GM12878 (cell line): Measurements from ENCODE around the gene SLC25A36. TPM values are rescaled to one million over a fixed set of nuclear protein-coding genes. Genes with fewer than 3 reads are reported as not detected.

ENCODE experiments used
- ATAC-seq: fragments of 200-7000 bp; cut with Tn5 transposase; 3 replicates; pipeline ENCODE4 v1.9.1; 2020; ENCODE audit warnings: mild to moderate bottlenecking, moderate library complexity
- BruUV-seq: library from RNA; stranded (reverse); fragments of 400-500 nt; replicated peaks from 2 replicates; lab custom pipeline; 2021; lab: Mats Ljungman, UMichigan
- CTCF ChIA-PET: fragments of 300-600 bp; sonication (Branson Sonifier 250); formaldehyde crosslinking; extraction: SDS; loops from one replicate; lab custom pipeline; 2021; ENCODE audit warnings: inconsistent platforms; lab: Yijun Ruan, JAX
- POLR2A ChIA-PET: fragments of 350-600 bp; formaldehyde crosslinking; extraction: SDS; loops from one replicate; lab custom pipeline; 2021; ENCODE audit warnings: inconsistent platforms; lab: Charles Lee
- RAD21 ChIA-PET: fragments of 300-600 bp; sonication (Branson Sonifier 250); formaldehyde crosslinking; loops from one replicate; lab custom pipeline; 2023; ENCODE audit warnings: antibody characterized with exemption; ENCODE audit not compliant: unreplicated experiment; lab: Charles Lee
- SMC1A ChIA-PET: fragments of 300-600 bp; sonication (Branson Sonifier 250); formaldehyde crosslinking; loops from one replicate; lab custom pipeline; 2023; ENCODE audit not compliant: unreplicated experiment, uncharacterized antibody; lab: Charles Lee
- DNase-seq: peaks from one replicate; pipeline ENCODE4 v3.0.0-alpha.2; 2011; ENCODE audit warnings: low read depth, low spot score
- FAIRE-seq: peaks from 3 replicates; lab custom pipeline; 2011; peaks lifted over from hg19 to GRCh38; lab: Jason Lieb, UNC
- H2AFZ ChIP-seq: 2 replicates; pipeline ENCODE4 v1.6.0; 2011; ENCODE audit warnings: low read depth, low read length, control low read depth; ENCODE audit not compliant: control insufficient read depth
- H3K27ac ChIP-seq: 2 replicates; pipeline ENCODE4 v1.5.1; 2011; ENCODE audit warnings: control low read depth; ENCODE audit not compliant: control insufficient read depth, insufficient read depth
- H3K27me3 ChIP-seq, 2 experiments: replicated peaks in 1 of 2; 2 replicates each; pipeline versions ENCODE4 v1.6.0 to v1.6.1; 2011; ENCODE audit warnings: low read length in 1 of 2; ENCODE audit not compliant: control insufficient read depth in 2 of 2, insufficient read depth in 2 of 2
- H3K36me3 ChIP-seq, 2 experiments: 2 replicates each; pipeline ENCODE4 v1.5.1; 2011; ENCODE audit warnings: low read length in 1 of 2; ENCODE audit not compliant: control insufficient read depth in 2 of 2, insufficient read depth in 2 of 2
- H3K4me1 ChIP-seq: 2 replicates; pipeline ENCODE4 v1.6.1; 2011; ENCODE audit warnings: mild to moderate bottlenecking, low read length, moderate library complexity, mixed read lengths; ENCODE audit not compliant: control insufficient read depth, insufficient read depth
- H3K4me2 ChIP-seq: 2 replicates; pipeline ENCODE4 v1.6.0; 2011; ENCODE audit warnings: control low read depth; ENCODE audit not compliant: control insufficient read depth, insufficient read depth
- H3K4me3 ChIP-seq: fragments of 200-600 bp; sonication (generic); 2 replicates; pipeline ENCODE4 v1.5.1; 2016
- H3K79me2 ChIP-seq: 2 replicates; pipeline ENCODE4 v1.6.0; 2011; ENCODE audit warnings: low read length; ENCODE audit not compliant: control insufficient read depth, insufficient read depth
- H3K9ac ChIP-seq: 2 replicates; pipeline ENCODE4 v1.8.0; 2011; ENCODE audit warnings: low read length, control low read depth, mixed read lengths; ENCODE audit not compliant: control insufficient read depth, insufficient read depth
- H3K9me3 ChIP-seq: replicated peaks from 3 replicates; pipeline ENCODE4 v1.5.1; 2011; ENCODE audit warnings: mild to moderate bottlenecking, low read length; ENCODE audit not compliant: control insufficient read depth, insufficient read depth
- H4K20me1 ChIP-seq: 2 replicates; pipeline ENCODE4 v1.6.0; 2011; ENCODE audit not compliant: control insufficient read depth, insufficient read depth
- CREB1 ChIP-seq: IDR thresholded peaks from 2 replicates; pipeline ENCODE4 v1.6.1; 2012; ENCODE audit warnings: low read depth, mild to moderate bottlenecking, inconsistent platforms
- CTCF ChIP-seq, 3 experiments: IDR thresholded peaks in 2 of 3; conservative IDR thresholded peaks in 1 of 3; 2 replicates each; pipeline ENCODE4 v1.5.1; 2011; ENCODE audit warnings: low read depth in 3 of 3, low read length in 3 of 3, mild to moderate bottlenecking in 3 of 3, control low read depth in 2 of 3, moderate library complexity in 2 of 3, inconsistent platforms in 1 of 3, mixed read lengths in 1 of 3; ENCODE audit not compliant: control insufficient read depth in 2 of 3, insufficient read depth in 1 of 3; ENCODE audit errors: extremely low read depth in 1 of 3
- KAT2A ChIP-seq: conservative IDR thresholded peaks from 2 replicates; pipeline ENCODE4 v1.6.1; 2011; ENCODE audit warnings: low read depth, low read length; ENCODE audit not compliant: control insufficient read depth
- KLF5 ChIP-seq: fragments of 450-650 bp; IDR thresholded peaks from 2 replicates; pipeline ENCODE4 v1.6.1; 2014; ENCODE audit warnings: mild to moderate bottlenecking; ENCODE audit not compliant: partially characterized antibody
- MLLT1 ChIP-seq: fragments of 450-650 bp; IDR thresholded peaks from 2 replicates; pipeline ENCODE4 v1.6.1; 2016; ENCODE audit warnings: mild to moderate bottlenecking
- MTA3 ChIP-seq: IDR thresholded peaks from 2 replicates; pipeline ENCODE4 v1.6.1; 2012; ENCODE audit warnings: low read length, inconsistent platforms, borderline replicate concordance
- NFYA ChIP-seq: IDR thresholded peaks from 2 replicates; pipeline ENCODE4 v1.6.1; 2011; ENCODE audit warnings: low read depth, mild to moderate bottlenecking, low read length, improper control_type of control experiment, borderline replicate concordance
- RB1 ChIP-seq: fragments of 450-650 bp; formaldehyde crosslinking; IDR thresholded peaks from 2 replicates; pipeline ENCODE4 v1.6.1; 2017; ENCODE audit warnings: mild to moderate bottlenecking, borderline replicate concordance
- RELB ChIP-seq: fragments of 450-650 bp; IDR thresholded peaks from 2 replicates; pipeline ENCODE4 v1.6.1; 2017; ENCODE audit warnings: low read depth, mild to moderate bottlenecking, moderate library complexity
- SPI1 ChIP-seq: IDR thresholded peaks from 2 replicates; pipeline ENCODE4 v1.6.1; 2011; ENCODE audit warnings: low read depth, mild to moderate bottlenecking, low read length, moderate library complexity, borderline replicate concordance; ENCODE audit not compliant: insufficient read depth
- STAT3 ChIP-seq: IDR thresholded peaks from 2 replicates; pipeline ENCODE4 v1.6.1; 2011; ENCODE audit warnings: low read depth, low read length, improper control_type of control experiment
- USF1 ChIP-seq: IDR thresholded peaks from 2 replicates; pipeline ENCODE4 v1.6.1; 2011; ENCODE audit warnings: borderline replicate concordance, low read depth, mild to moderate bottlenecking, moderate library complexity, mixed read lengths, low read length; ENCODE audit not compliant: insufficient read depth; ENCODE audit errors: extremely low read length
- ZNF622 ChIP-seq: fragments of 450-650 bp; IDR thresholded peaks from 2 replicates; pipeline ENCODE4 v1.6.1; 2017; ENCODE audit warnings: mild to moderate bottlenecking, inconsistent platforms
- ZSCAN29 ChIP-seq: fragments of 450-650 bp; IDR thresholded peaks from 2 replicates; pipeline ENCODE4 v1.6.1; 2017; ENCODE audit warnings: mild to moderate bottlenecking, moderate library complexity
- WGBS: methylation state at CpG from one replicate; pipeline ENCODE4 v1.1.6; 2016; ENCODE audit warnings: low lambda C conversion rate; ENCODE audit not compliant: insufficient replicate concordance, insufficient coverage; ENCODE audit errors: missing lambda C conversion rate; 5-methylcytosine and 5-hydroxymethylcytosine counted together
- in situ Hi-C: fragments of 300-500 bp; cut with MboI; formaldehyde crosslinking; loops from 9 replicates; pipeline ENCODE4 v1.14.3; 2018; ENCODE audit warnings: mixed read lengths
- intact Hi-C: fragments of 100-400 bp; cut with micrococcal nuclease; formaldehyde crosslinking; loops from one replicate; pipeline ENCODE4 v1.14.2; 2022; ENCODE audit not compliant: unreplicated experiment
- polyA plus RNA-seq, 11 experiments: library from polyadenylated mRNA; depleted of rRNA in 4 of 11; unstranded in 6 of 11; stranded (reverse) in 5 of 11; fragments of >200 nt; fragmentation: Nextera tagmentation in 4 of 11; fragmentation: Illumina TruSeq in 1 of 11; extraction: Ambion mirVana in 4 of 11; extraction: Trizol in 1 of 11; gene quantifications; 1 replicate in 1 of 11; 2 replicates in 10 of 11; pipeline versions ENCODE4 v1.2.1 to v1.2.3, GENCODE V29; 2011 to 2016; ENCODE audit warnings: inconsistent platforms in 2 of 11, missing spikeins in 2 of 11, low read depth in 1 of 11
- total RNA-seq, 4 experiments: library from RNA; depleted of rRNA in 3 of 4; stranded (reverse); fragments of >200 nt in 3 of 4; fragmentation: Illumina TruSeq in 1 of 4; extraction: Trizol in 1 of 4; gene quantifications; 2 replicates each; pipeline versions ENCODE4 v1.2.1 to v1.2.3, GENCODE V29; 2013 to 2021

Gene SLC25A36
- total and polyA plus RNA-seq, 10 of the 15 experiments (the other 5 are each of a cell fraction or from before 2014, with no cell fraction given): 13.0 to 183 (median 47.7) TPM

DNA sequence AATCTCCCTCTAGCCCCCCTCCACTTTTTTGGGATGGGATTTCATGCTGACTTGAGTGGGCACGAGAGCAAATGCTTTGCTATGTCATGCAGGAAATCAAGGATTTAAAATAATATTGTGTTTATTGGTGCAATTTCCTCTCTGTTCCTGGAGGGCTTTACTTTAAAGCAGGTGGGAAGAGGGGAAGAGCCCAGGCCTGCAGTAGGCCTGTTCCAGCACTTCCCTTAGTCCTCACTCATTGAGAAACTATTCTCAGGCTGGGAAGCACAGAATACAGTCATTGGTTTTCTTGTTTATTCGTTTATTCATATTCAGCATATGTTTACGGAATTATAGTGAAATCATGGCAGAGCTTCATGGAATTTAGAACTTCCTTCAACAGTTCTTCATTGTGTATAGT lies 67.9 kb downstream of the SLC25A36 start:
- in situ Hi-C loops: no loop called here
- no peaks in the 10 kb centered on the region for H3K9me3 ChIP-seq
- no peak overlapping the region for H3K4me2 ChIP-seq
- H4K20me1 ChIP-seq: no peaks in the 10 kb centered on the region
- no TSS peak for BruUV-seq
- SMC1A ChIA-PET: interaction anchor here (1.5 to 1.8 kb wide), 2 partner anchors 11 to 36 kb away, joined by 5 to 7 read pairs; no protein-coding TSS in a partner anchor
- no peak overlapping the region for H2AFZ ChIP-seq
- H3K4me1 ChIP-seq: no peaks in the 10 kb centered on the region
- no peaks in the 10 kb centered on the region for H3K36me3 ChIP-seq
- FAIRE-seq: no peak
- POLR2A ChIA-PET: no interaction called here
- 32% methylated on average over 3 of the region's 3 CpGs for WGBS
- no peak overlapping the region for H3K9ac ChIP-seq
- no peak overlapping the region for H3K27ac ChIP-seq
- TF ChIP-seq SPI1 (no peak), MTA3 (no peak), CTCF (IDR thresholded peaks at IDR 0.05 in 2 of 3, conservative IDR thresholded peaks at IDR 0.05 in 1 of 3; ENCODE audit: control insufficient read depth in 2 of 3, extremely low read depth in 1 of 3, insufficient read depth in 1 of 3, low read depth in 3 of 3, low read length in 3 of 3) (no peak), CREB1 (no peak), KLF5 (no peak), ZSCAN29 (no peak), STAT3 (no peak), USF1 (no peak), RELB (no peak), RB1 (no peak), KAT2A (no peak), ZNF622 (no peak), NFYA (no peak), MLLT1 (no peak)
- no peak for ATAC-seq
- CTCF ChIA-PET: interaction anchor here (0.7 to 5.5 kb wide), 10 partner anchors 9 to 186 kb away, joined by 3 to 29 read pairs (median 6); no protein-coding TSS in a partner anchor
- no peaks in the 10 kb centered on the region for H3K79me2 ChIP-seq
- H3K27me3 ChIP-seq: no peaks in the 10 kb centered on the region
- RAD21 ChIA-PET: interaction anchor here (0.7 to 1.3 kb wide), 4 partner anchors 9 to 443 kb away, joined by 3 to 4 read pairs (median 3); no protein-coding TSS in a partner anchor
- no peak for DNase-seq
- no peak overlapping the region for H3K4me3 ChIP-seq
- intact Hi-C loops: loop anchor here (10.0 kb wide), 1 partner anchor 265 kb away; no protein-coding TSS in a partner anchor
